GM23338 (cell line): ENCODE results near the gene SNRPD2. TPM values are rescaled to one million over a fixed set of nuclear protein-coding genes. Genes with fewer than 3 reads are reported as not detected.

Experiments used
- ATAC-seq: fragments of 200-7000 bp; cut with Tn5 transposase; 3 replicates; pipeline ENCODE4 v1.9.1; 2020
- DNase-seq: peaks from one replicate; pipeline ENCODE4 v3.0.0-alpha.2; 2015; ENCODE audit warnings: low spot score
- H2AFZ ChIP-seq: fragments of 200-600 bp; sonication (generic); 2 replicates; pipeline ENCODE4 v1.8.0; 2016; ENCODE audit warnings: antibody characterized with exemption, mild to moderate bottlenecking, moderate library complexity
- H3F3A ChIP-seq: fragments of 200-600 bp; sonication (generic); replicated peaks from 2 replicates; pipeline ENCODE4 v1.8.0; 2017; ENCODE audit warnings: antibody characterized with exemption, mixed run types, low read depth
- H3K27ac ChIP-seq: fragments of 200-600 bp; sonication (generic); 2 replicates; pipeline ENCODE4 v1.6.1; 2016; ENCODE audit warnings: low read depth
- H3K27me3 ChIP-seq: fragments of 200-600 bp; sonication (generic); 2 replicates; pipeline ENCODE4 v1.8.0; 2016; ENCODE audit warnings: mild to moderate bottlenecking, mixed run types, moderate library complexity; ENCODE audit not compliant: insufficient read depth
- H3K36me3 ChIP-seq: fragments of 200-600 bp; sonication (generic); 2 replicates; pipeline ENCODE4 v1.8.0; 2016; ENCODE audit warnings: mild to moderate bottlenecking; ENCODE audit not compliant: insufficient read depth
- H3K4me1 ChIP-seq: fragments of 200-600 bp; sonication (generic); 2 replicates; pipeline ENCODE4 v1.8.0; 2016; ENCODE audit warnings: mild to moderate bottlenecking, moderate library complexity; ENCODE audit not compliant: insufficient read depth
- H3K4me2 ChIP-seq: fragments of 200-600 bp; sonication (generic); 2 replicates; pipeline ENCODE4 v1.7.1; 2017; ENCODE audit warnings: mixed run types
- H3K4me3 ChIP-seq: fragments of 200-600 bp; sonication (generic); 2 replicates; pipeline ENCODE4 v1.6.1; 2016; ENCODE audit warnings: mixed run types
- H3K79me2 ChIP-seq: fragments of 200-600 bp; sonication (generic); replicated peaks from 2 replicates; pipeline ENCODE4 v1.8.0; 2017; ENCODE audit warnings: mild to moderate bottlenecking; ENCODE audit not compliant: insufficient read depth
- H3K9me2 ChIP-seq: fragments of 200-600 bp; sonication (generic); 2 replicates; pipeline ENCODE4 v1.8.0; 2017; ENCODE audit not compliant: insufficient read depth
- H4K20me1 ChIP-seq: fragments of 200-600 bp; sonication (generic); replicated peaks from 2 replicates; pipeline ENCODE4 v1.8.0; 2017; ENCODE audit warnings: mild to moderate bottlenecking; ENCODE audit not compliant: insufficient read depth
- H3K27ac Mint-ChIP-seq: 2 replicates; pipeline ENCODE4 v1.8.0; 2020; ENCODE audit warnings: inconsistent platforms, mild to moderate bottlenecking, moderate library complexity, mixed read lengths
- H3K27me3 Mint-ChIP-seq: 3 replicates; pipeline ENCODE4 v1.8.0; 2022; ENCODE audit warnings: low read depth, mild to moderate bottlenecking, moderate library complexity, mixed read lengths, inconsistent platforms; ENCODE audit not compliant: insufficient read depth, poor library complexity
- H3K36me3 Mint-ChIP-seq: 3 replicates; pipeline ENCODE4 v1.8.0; 2021; ENCODE audit warnings: low read depth, mild to moderate bottlenecking, inconsistent platforms, moderate library complexity, mixed read lengths
- H3K4me1 Mint-ChIP-seq: 3 replicates; pipeline ENCODE4 v1.8.0; 2020; ENCODE audit warnings: mild to moderate bottlenecking, inconsistent platforms, mixed read lengths
- H3K4me3 Mint-ChIP-seq: 3 replicates; pipeline ENCODE4 v1.8.0; 2021; ENCODE audit warnings: moderate library complexity, mild to moderate bottlenecking, inconsistent platforms, mixed read lengths
- H3K9me3 Mint-ChIP-seq: 3 replicates; pipeline ENCODE4 v1.8.0; 2020; ENCODE audit warnings: moderate library complexity, mild to moderate bottlenecking, inconsistent platforms, mixed read lengths
- CTCF ChIP-seq, 2 experiments: fragments of 200-600 bp in 1 of 2; sonication (generic) in 1 of 2; conservative IDR thresholded peaks; 2 replicates each; pipeline versions ENCODE4 v1.5.1 to v1.6.1; 2016 to 2017; ENCODE audit warnings: antibody characterized with exemption in 2 of 2, low read depth in 2 of 2, mild to moderate bottlenecking in 2 of 2, moderate library complexity in 1 of 2
- JUNB ChIP-seq: IDR thresholded peaks from one replicate; pipeline ENCODE4 v1.6.1; 2016; ENCODE audit warnings: antibody characterized with exemption; ENCODE audit not compliant: unreplicated experiment
- POLR2AphosphoS5 ChIP-seq: IDR thresholded peaks from 2 replicates; pipeline ENCODE4 v1.6.1; 2016; ENCODE audit warnings: antibody characterized with exemption, low read depth
- polyA plus RNA-seq: library from polyadenylated mRNA; unstranded; fragments of >200 nt; fragmentation: Nextera tagmentation; extraction: Ambion mirVana; gene quantifications from 2 replicates; pipeline ENCODE4 v1.2.1, GENCODE V29; 2016
- total RNA-seq: library from RNA; depleted of rRNA; stranded (reverse); fragments of >200 nt; shearing (Covaris generic); gene quantifications from 2 replicates; pipeline ENCODE4 v1.2.3, GENCODE V29; 2014
- TF ChIP-seq, protein P1 (sequence below): IDR thresholded peaks from one replicate; pipeline ENCODE4 v1.6.1; 2018; ENCODE audit warnings: antibody characterized with exemption; ENCODE audit not compliant: unreplicated experiment

The SNRPD2 gene
- total and polyA plus RNA-seq, 2 experiments from 2014 or later = 169 to 1,375 TPM

GRCh38 chr19:45681391-45682015 is 10.2 kb downstream of the SNRPD2 start:
- Mint-ChIP-seq H3K9me3 (no peaks in the 10 kb centered on the region; the same call in 2 of the 3 replicates), H3K4me1 (peaks cover 4% of the 10 kb centered on the region; the same call in 1 of the 3 replicates), H3K27ac (no peak overlapping the region), H3K27me3 (peaks cover 35% of the 10 kb centered on the region), H3K36me3 (peaks cover 23% of the 10 kb centered on the region), H3K4me3 (peak overlapping the region; percentile 68)
- TF ChIP-seq CTCF (conservative IDR thresholded peaks at IDR 0.05; ENCODE audit: low read depth in 2 of 2) = peak; percentile 77 to 87
- TF ChIP-seq, protein P1, sequence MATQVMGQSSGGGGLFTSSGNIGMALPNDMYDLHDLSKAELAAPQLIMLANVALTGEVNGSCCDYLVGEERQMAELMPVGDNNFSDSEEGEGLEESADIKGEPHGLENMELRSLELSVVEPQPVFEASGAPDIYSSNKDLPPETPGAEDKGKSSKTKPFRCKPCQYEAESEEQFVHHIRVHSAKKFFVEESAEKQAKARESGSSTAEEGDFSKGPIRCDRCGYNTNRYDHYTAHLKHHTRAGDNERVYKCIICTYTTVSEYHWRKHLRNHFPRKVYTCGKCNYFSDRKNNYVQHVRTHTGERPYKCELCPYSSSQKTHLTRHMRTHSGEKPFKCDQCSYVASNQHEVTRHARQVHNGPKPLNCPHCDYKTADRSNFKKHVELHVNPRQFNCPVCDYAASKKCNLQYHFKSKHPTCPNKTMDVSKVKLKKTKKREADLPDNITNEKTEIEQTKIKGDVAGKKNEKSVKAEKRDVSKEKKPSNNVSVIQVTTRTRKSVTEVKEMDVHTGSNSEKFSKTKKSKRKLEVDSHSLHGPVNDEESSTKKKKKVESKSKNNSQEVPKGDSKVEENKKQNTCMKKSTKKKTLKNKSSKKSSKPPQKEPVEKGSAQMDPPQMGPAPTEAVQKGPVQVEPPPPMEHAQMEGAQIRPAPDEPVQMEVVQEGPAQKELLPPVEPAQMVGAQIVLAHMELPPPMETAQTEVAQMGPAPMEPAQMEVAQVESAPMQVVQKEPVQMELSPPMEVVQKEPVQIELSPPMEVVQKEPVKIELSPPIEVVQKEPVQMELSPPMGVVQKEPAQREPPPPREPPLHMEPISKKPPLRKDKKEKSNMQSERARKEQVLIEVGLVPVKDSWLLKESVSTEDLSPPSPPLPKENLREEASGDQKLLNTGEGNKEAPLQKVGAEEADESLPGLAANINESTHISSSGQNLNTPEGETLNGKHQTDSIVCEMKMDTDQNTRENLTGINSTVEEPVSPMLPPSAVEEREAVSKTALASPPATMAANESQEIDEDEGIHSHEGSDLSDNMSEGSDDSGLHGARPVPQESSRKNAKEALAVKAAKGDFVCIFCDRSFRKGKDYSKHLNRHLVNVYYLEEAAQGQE = no peak
- peaks cover 24% of the 10 kb centered on the region for H3F3A ChIP-seq
- 0 out of 2 replicates have a peak, but pooled peaks cover 4% of the 10 kb centered on the region for H3K36me3 ChIP-seq
- peaks cover 17% of the 10 kb centered on the region for H3K27me3 ChIP-seq
- H3K4me2 ChIP-seq = peak overlapping the region; percentile 83
- H3K9me2 ChIP-seq = no peaks in the 10 kb centered on the region
- peak overlapping the region; percentile 51 for H3K4me3 ChIP-seq
- DNase-seq (peak; percentile 83), ATAC-seq (peak; percentile 67)
- H4K20me1 ChIP-seq = peaks cover 6% of the 10 kb centered on the region; the same call in 1 of the 2 replicates
- peaks cover 8% of the 10 kb centered on the region; the same call in 1 of the 2 replicates for H3K4me1 ChIP-seq
- no peak overlapping the region for H3K27ac ChIP-seq
- no peaks in the 10 kb centered on the region for H3K79me2 ChIP-seq
- peak overlapping the region; percentile 87 for H2AFZ ChIP-seq

DNA sequence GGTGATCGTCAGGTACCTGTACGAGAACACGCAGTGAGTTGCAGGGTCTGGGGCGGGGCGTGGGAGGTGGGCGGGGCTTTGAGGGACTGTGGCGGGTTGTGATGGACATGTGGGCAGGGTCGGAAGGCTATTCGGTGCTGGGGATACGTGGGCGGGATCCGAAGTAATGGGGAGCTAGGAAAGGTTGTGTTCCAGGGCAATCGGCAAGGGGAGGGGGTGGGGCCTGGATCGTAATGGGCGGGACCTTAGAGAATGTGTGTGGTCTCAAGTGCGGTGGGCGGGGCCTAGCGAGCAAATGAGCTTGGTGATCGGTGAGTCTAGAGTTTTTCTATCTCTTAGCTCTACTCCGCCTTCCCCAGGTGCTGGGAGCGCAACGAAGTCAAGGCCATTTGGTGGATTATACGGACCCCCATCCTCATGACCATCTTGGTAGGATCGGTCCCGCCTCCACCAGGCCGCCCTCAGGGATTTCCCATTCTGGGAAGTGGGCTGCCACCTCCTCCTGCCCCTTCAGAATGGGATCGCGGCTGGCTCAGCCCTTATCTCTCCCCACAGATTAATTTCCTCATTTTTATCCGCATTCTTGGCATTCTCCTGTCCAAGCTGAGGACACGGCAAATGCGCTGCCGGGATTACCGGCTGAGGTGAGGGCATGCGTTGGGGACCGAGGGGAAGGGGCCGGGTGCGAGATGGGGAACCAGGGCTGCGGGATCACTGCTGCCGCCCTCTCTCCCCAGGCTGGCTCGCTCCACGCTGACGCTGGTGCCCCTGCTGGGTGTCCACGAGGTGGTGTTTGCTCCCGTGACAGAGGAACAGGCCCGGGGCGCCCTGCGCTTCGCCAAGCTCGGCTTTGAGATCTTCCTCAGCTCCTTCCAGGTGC is 14.2 kb downstream of the SNRPD2 start:
- Mint-ChIP-seq H3K27me3 (peaks cover 37% of the 10 kb centered on the region), H3K4me1 (peaks cover 12% of the 10 kb centered on the region), H3K36me3 (no peaks in the 10 kb centered on the region), H3K27ac (peak overlapping the region; percentile 82), H3K4me3 (peak overlapping the region; percentile 87), H3K9me3 (no peaks in the 10 kb centered on the region; the same call in 2 of the 3 replicates)
- Histone ChIP-seq H3K36me3 (no peaks in the 10 kb centered on the region), H3K4me3 (peak overlapping the region; percentile 78), H3F3A (peaks cover 24% of the 10 kb centered on the region), H3K9me2 (no peaks in the 10 kb centered on the region), H4K20me1 (peaks cover 4% of the 10 kb centered on the region; the same call in 1 of the 2 replicates), H3K4me1 (peaks cover 8% of the 10 kb centered on the region; the same call in 1 of the 2 replicates), H2AFZ (peak overlapping the region; percentile 77), H3K79me2 (no peaks in the 10 kb centered on the region), H3K27me3 (peaks cover 21% of the 10 kb centered on the region), H3K27ac (peak overlapping the region; percentile 14; the same call in 1 of the 2 replicates), H3K4me2 (peak overlapping the region; percentile 87)
- DNase-seq (peak; percentile 100), ATAC-seq (peak; percentile 79)
- peak; percentile 47; the same call in 1 of the 2 replicates for TF ChIP-seq POLR2AphosphoS5
- TF ChIP-seq JUNB = no peak
- TF ChIP-seq CTCF (conservative IDR thresholded peaks at IDR 0.05; ENCODE audit: low read depth in 2 of 2) = peak; percentile 20 to 24; a peak in 2 of 4 replicates
